CD4-positive, alpha-beta T cell (primary cell): ENCODE measurements around the gene EOGT. TPM values are rescaled to one million over a fixed set of nuclear protein-coding genes. Genes with fewer than 3 reads are reported as not detected.

Experiments used
- ATAC-seq: fragments of 200-7000 bp; cut with Tn5 transposase; one replicate; pipeline ENCODE4 v1.10.0; 2022; ENCODE audit warnings: mild to moderate bottlenecking; ENCODE audit not compliant: poor library complexity
- CTCF ChIA-PET: fragments of 350-600 bp; sonication (Branson Sonifier 250); formaldehyde crosslinking; loops from one replicate; lab custom pipeline; 2021; ENCODE audit warnings: antibody characterized with exemption, inconsistent platforms; lab: Charles Lee
- POLR2A ChIA-PET: fragments of 350-600 bp; sonication (Branson Sonifier 250); formaldehyde crosslinking; loops from one replicate; lab custom pipeline; 2021; ENCODE audit warnings: antibody characterized with exemption, inconsistent platforms; lab: Charles Lee
- DNase-seq, 14 experiments: peaks; one replicate each; pipeline ENCODE4 v3.0.0-alpha.2; 2013 to 2020; ENCODE audit warnings: mixed read lengths in 2 of 14
- H3K27ac ChIP-seq, 2 donors: one replicate each; pipeline versions ENCODE4 v1.5.1 to v1.7.0; 2013; ENCODE audit warnings: low read length in 2 of 2, low read depth in 1 of 2, mild to moderate bottlenecking in 1 of 2
- H3K27me3 ChIP-seq, 2 experiments: 1 replicate in 1 of 2; 2 replicates in 1 of 2; pipeline versions ENCODE4 v1.6.1 to v1.7.0; 2013; ENCODE audit warnings: low read length in 2 of 2, control low read depth in 1 of 2, mild to moderate bottlenecking in 1 of 2, moderate library complexity in 1 of 2; ENCODE audit not compliant: insufficient read depth in 2 of 2, control insufficient read depth in 1 of 2
- H3K36me3 ChIP-seq: one replicate; pipeline ENCODE4 v1.6.1; 2013; ENCODE audit warnings: low read length, control low read depth; ENCODE audit not compliant: insufficient read depth
- H3K4me1 ChIP-seq: one replicate; pipeline ENCODE4 v1.6.1; 2013; ENCODE audit warnings: low read length, control low read depth; ENCODE audit not compliant: insufficient read depth
- H3K4me3 ChIP-seq: one replicate; pipeline ENCODE4 v1.5.1; 2013; ENCODE audit warnings: mild to moderate bottlenecking, low read length, moderate library complexity
- H3K9me3 ChIP-seq, 2 experiments: 1 replicate in 1 of 2; 2 replicates in 1 of 2; pipeline versions ENCODE4 v1.6.1 to v1.7.0; 2013; ENCODE audit warnings: low read length in 2 of 2, mild to moderate bottlenecking in 2 of 2, control low read depth in 1 of 2, moderate library complexity in 1 of 2; ENCODE audit not compliant: control insufficient read depth in 1 of 2, insufficient read depth in 1 of 2
- H3K27ac Mint-ChIP-seq: one replicate; pipeline ENCODE4 v1.8.0; 2020; ENCODE audit warnings: mixed read lengths
- H3K27me3 Mint-ChIP-seq: one replicate; pipeline ENCODE4 v1.8.0; 2021; ENCODE audit warnings: mixed read lengths
- H3K36me3 Mint-ChIP-seq: one replicate; pipeline ENCODE4 v1.8.0; 2021; ENCODE audit warnings: low read depth, mixed read lengths
- H3K4me1 Mint-ChIP-seq: one replicate; pipeline ENCODE4 v1.8.0; 2021; ENCODE audit warnings: low read depth, mixed read lengths
- H3K4me3 Mint-ChIP-seq: one replicate; pipeline ENCODE4 v1.8.0; 2020; ENCODE audit warnings: mild to moderate bottlenecking, mixed read lengths
- H3K9me3 Mint-ChIP-seq: one replicate; pipeline ENCODE4 v1.8.0; 2020; ENCODE audit warnings: mixed read lengths
- CTCF ChIP-seq: fragments of 200-600 bp; IDR thresholded peaks from one replicate; pipeline ENCODE4 v1.8.0; 2022; ENCODE audit warnings: antibody characterized with exemption, mild to moderate bottlenecking
- intact Hi-C, 2 experiments: fragments of 100-400 bp; cut with DNase I in 1 of 2; cut with micrococcal nuclease in 1 of 2; formaldehyde crosslinking; loops; one replicate each; pipeline versions ENCODE4 v1.15.1 to v1.9.0; 2023 to 2025; cut with DNase I, micrococcal nuclease
- total RNA-seq, 174 experiments: library from RNA in 2 of 174; stranded (reverse) in 2 of 174; gene quantifications; one replicate each; pipeline ENCODE4 v1.2.3 and lab custom pipeline; 2021 to 2026

EOGT gene
- total RNA-seq, 2 experiments from 2014 or later, result 13.0 to 13.4 TPM

GRCh38 chr3:69004138-69004537 is 9.3 kb downstream of the EOGT start:
- Mint-ChIP-seq H3K4me1 (no peaks in the 10 kb centered on the region), H3K9me3 (no peaks in the 10 kb centered on the region), H3K36me3 (peaks cover 84% of the 10 kb centered on the region), H3K27me3 (no peaks in the 10 kb centered on the region), H3K27ac (no peak overlapping the region), H3K4me3 (no peak overlapping the region)
- CTCF ChIA-PET, result no interaction called here
- ATAC-seq, result no peak
- POLR2A ChIA-PET, result no interaction called here
- Histone ChIP-seq H3K27ac (no peak overlapping the region), H3K4me1 (no peaks in the 10 kb centered on the region), H3K4me3 (no peak overlapping the region), H3K9me3 (no peaks in the 10 kb centered on the region), H3K36me3 (peaks cover 32% of the 10 kb centered on the region), H3K27me3 (no peaks in the 10 kb centered on the region)
- no peak for DNase-seq
- intact Hi-C loops, result no loop called here
- TF ChIP-seq CTCF, result no peak

- H3K4me3 Mint-ChIP-seq, result no peak overlapping the region
- Histone ChIP-seq H3K27ac (no peak overlapping the region), H3K36me3 (peaks cover 32% of the 10 kb centered on the region), H3K4me1 (no peaks in the 10 kb centered on the region), H3K4me3 (no peak overlapping the region), H3K9me3 (no peaks in the 10 kb centered on the region), H3K27me3 (no peaks in the 10 kb centered on the region)
- H3K27me3 Mint-ChIP-seq, result no peaks in the 10 kb centered on the region
- DNase-seq, result no peak
- CTCF ChIA-PET, result interaction anchor here (0.7 kb wide), 1 partner anchor 129 kb away, joined by 3 read pairs; no protein-coding TSS in a partner anchor
- no peak overlapping the region for H3K27ac Mint-ChIP-seq
- no peaks in the 10 kb centered on the region for H3K4me1 Mint-ChIP-seq
- no peaks in the 10 kb centered on the region for H3K9me3 Mint-ChIP-seq
- H3K36me3 Mint-ChIP-seq, result peaks cover 88% of the 10 kb centered on the region
- POLR2A ChIA-PET, result no interaction called here
- no peak for ATAC-seq
- TF ChIP-seq CTCF, result no peak
- intact Hi-C loops, result no loop called here
These were observed 13.9 kb downstream of the EOGT start for GRCh38 chr3:68999605-69000004.

- no peak for TF ChIP-seq CTCF
- no peak overlapping the region for H3K27ac Mint-ChIP-seq
- ATAC-seq, result no peak
- H3K36me3 Mint-ChIP-seq, result peaks cover 88% of the 10 kb centered on the region
- DNase-seq, result no peak
- H3K4me1 ChIP-seq, result no peaks in the 10 kb centered on the region
- H3K4me1 Mint-ChIP-seq, result no peaks in the 10 kb centered on the region
- H3K4me3 Mint-ChIP-seq, result no peak overlapping the region
- POLR2A ChIA-PET, result no interaction called here
- no peaks in the 10 kb centered on the region for H3K9me3 ChIP-seq
- CTCF ChIA-PET, result interaction anchor here (0.7 kb wide), 1 partner anchor 129 kb away, joined by 3 read pairs; no protein-coding TSS in a partner anchor
- intact Hi-C loops, result no loop called here
- peaks cover 34% of the 10 kb centered on the region for H3K36me3 ChIP-seq
- H3K27me3 ChIP-seq, result no peaks in the 10 kb centered on the region
- H3K9me3 Mint-ChIP-seq, result no peaks in the 10 kb centered on the region
- no peak overlapping the region for H3K4me3 ChIP-seq
- H3K27ac ChIP-seq, result no peak overlapping the region
- no peaks in the 10 kb centered on the region for H3K27me3 Mint-ChIP-seq
These were observed 14.3 kb downstream of the EOGT start for GRCh38 chr3:68999158-68999557.
